ENCODE measurements around the gene NR5A1. TPM values are rescaled to one million over a fixed set of nuclear protein-coding genes. Genes with fewer than 3 reads are reported as not detected.

The NR5A1 gene
- total RNA-seq, 1 donor from 2014 or later: 1.2 TPM

DNA sequence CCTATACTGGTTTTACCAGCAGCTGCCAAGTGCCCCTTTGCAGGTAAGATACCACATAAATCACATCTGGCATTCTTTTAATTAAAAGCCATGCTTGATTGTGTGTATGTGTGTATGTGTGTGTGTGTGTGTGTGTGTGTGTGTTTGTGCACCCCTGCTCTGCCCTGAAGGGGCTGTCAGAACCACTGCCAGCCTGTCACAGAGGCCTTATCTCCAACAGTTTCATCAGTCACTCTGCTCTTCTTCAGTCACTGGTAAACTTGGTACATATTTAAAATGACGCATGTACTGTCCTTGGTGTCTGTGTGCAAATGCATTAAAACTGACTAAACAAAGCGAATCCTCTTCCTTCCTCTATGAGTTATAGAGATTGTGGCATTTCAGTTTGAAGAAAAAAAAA, 19.0 kb upstream of the NR5A1 start:
- H3K4me3 ChIP-seq: no peak overlapping the region
- no peaks in the 10 kb centered on the region for H3K36me3 ChIP-seq
- TF ChIP-seq, protein P1, sequence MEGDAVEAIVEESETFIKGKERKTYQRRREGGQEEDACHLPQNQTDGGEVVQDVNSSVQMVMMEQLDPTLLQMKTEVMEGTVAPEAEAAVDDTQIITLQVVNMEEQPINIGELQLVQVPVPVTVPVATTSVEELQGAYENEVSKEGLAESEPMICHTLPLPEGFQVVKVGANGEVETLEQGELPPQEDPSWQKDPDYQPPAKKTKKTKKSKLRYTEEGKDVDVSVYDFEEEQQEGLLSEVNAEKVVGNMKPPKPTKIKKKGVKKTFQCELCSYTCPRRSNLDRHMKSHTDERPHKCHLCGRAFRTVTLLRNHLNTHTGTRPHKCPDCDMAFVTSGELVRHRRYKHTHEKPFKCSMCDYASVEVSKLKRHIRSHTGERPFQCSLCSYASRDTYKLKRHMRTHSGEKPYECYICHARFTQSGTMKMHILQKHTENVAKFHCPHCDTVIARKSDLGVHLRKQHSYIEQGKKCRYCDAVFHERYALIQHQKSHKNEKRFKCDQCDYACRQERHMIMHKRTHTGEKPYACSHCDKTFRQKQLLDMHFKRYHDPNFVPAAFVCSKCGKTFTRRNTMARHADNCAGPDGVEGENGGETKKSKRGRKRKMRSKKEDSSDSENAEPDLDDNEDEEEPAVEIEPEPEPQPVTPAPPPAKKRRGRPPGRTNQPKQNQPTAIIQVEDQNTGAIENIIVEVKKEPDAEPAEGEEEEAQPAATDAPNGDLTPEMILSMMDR (IDR thresholded peaks at IDR 0.05): no peak
- TF ChIP-seq POLR2A (IDR thresholded peaks at IDR 0.05): no peak
- no peak for TF ChIP-seq POLR2AphosphoS5 (IDR thresholded peaks at IDR 0.05; ENCODE audit: insufficient read depth in 1 of 2, low read depth in 1 of 2)
- no peaks in the 10 kb centered on the region for H3K9me3 ChIP-seq
- H3K4me1 ChIP-seq: no peaks in the 10 kb centered on the region
- H3K27ac ChIP-seq: no peak overlapping the region
- no peaks in the 10 kb centered on the region for H3K27me3 ChIP-seq
- no peak for DNase-seq (ENCODE audit: extremely low spot score in 2 of 2)
- intact Hi-C loops (cut with DNase I): no loop called here

DNA sequence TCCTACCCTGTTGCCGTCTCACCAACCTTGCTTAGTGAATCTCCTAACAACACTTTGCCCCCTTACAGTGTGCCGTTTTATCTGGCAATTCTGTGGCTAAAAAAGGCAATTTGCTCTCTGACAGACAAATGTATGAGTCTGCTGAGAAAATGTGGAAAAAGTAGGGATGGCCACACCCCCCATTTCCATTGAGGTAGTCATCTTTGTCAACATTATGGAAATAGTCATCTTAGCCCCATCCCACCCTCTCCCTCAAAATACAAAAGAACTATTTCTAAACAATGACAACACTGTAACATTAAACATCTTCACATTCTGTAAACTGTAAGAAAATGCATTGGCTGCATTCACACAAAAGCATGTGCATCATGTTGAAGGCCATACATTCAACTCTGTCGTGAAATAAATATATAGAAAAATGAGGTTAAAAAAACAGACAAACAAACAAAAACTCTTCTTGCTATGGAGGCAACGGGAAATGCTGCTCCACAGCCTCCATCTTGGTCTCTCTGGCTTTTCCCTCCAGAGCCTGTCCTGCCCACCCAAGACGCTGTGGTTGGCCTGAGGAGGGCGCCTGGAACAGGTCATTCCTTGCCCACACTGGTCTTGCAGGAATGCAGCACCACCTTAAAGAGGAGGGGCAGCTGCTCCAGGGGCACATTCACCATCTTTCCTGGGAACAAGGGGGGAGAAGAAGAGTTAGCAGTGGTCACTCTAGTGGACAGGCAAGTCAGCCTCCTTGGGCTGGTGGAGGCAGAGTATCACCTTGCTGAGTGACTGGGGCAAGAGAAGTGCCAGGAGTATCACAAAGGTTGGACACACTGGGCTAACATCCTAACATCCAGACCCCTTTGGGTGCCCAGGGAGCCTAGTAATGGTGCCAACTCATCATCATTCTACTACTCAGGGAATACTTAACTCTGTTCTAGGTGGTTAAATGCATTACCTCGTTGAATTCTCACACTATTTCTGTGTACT, 15.2 kb upstream of the NR5A1 start:
- Histone ChIP-seq H3K9me3 (no peaks in the 10 kb centered on the region), H3K36me3 (no peaks in the 10 kb centered on the region), H3K4me3 (no peak overlapping the region), H3K27me3 (no peaks in the 10 kb centered on the region), H3K4me1 (no peaks in the 10 kb centered on the region), H3K27ac (no peak overlapping the region)
- intact Hi-C loops (cut with DNase I): no loop called here
- DNase-seq (ENCODE audit: extremely low spot score in 2 of 2): no peak
- TF ChIP-seq POLR2A (IDR thresholded peaks at IDR 0.05) (no peak), POLR2AphosphoS5 (IDR thresholded peaks at IDR 0.05; ENCODE audit: insufficient read depth in 1 of 2, low read depth in 1 of 2) (no peak)
- TF ChIP-seq, protein P1 (IDR thresholded peaks at IDR 0.05): no peak

DNA sequence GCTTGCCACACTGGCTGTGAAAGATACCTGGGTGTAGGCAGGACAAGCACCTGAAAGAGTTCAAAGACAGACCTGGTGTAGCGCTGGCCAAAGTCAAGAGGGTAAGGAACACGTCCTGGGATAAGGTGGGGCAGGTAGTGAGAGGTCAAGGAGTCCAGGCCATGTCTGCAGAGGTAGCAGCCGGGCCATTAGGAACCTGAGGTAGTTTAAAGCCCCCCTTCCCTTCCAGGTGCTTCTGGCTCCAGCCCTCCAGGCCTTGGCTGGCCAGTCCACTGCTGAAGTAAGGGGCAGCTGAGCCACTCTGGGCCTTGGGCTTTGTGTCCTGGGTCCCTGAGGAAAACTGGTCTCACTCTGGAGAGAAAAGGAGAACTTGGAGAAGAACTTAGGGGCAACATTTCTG, 13.9 kb upstream of the NR5A1 start:
- Histone ChIP-seq H3K9me3 (no peaks in the 10 kb centered on the region), H3K27ac (no peak overlapping the region), H3K27me3 (no peaks in the 10 kb centered on the region), H3K4me1 (no peaks in the 10 kb centered on the region), H3K4me3 (no peak overlapping the region), H3K36me3 (no peaks in the 10 kb centered on the region)
- intact Hi-C loops (cut with DNase I): no loop called here
- TF ChIP-seq POLR2AphosphoS5 (IDR thresholded peaks at IDR 0.05; ENCODE audit: insufficient read depth in 1 of 2, low read depth in 1 of 2): no peak
- TF ChIP-seq POLR2A (IDR thresholded peaks at IDR 0.05): no peak
- TF ChIP-seq, protein P1 (IDR thresholded peaks at IDR 0.05): no peak
- no peak for DNase-seq (ENCODE audit: extremely low spot score in 2 of 2)

DNA sequence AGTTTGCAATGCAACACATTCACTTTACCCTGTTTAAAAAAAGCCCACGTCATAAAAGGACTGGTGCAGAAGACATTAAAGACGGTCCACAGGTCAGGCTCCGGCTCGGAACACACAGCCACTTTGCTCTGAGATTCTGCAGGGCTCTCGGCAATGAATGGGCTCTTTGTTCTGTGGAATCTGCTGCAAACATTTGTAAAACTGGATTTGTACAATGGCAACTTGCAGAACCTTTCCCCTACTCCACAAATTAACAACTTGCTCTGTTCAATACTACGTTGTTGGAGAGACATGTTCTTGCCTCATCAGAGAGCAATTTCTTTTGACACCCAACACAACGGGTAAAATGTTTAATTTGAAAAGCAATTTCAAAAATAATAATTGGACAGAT, 13.0 kb upstream of the NR5A1 start:
- intact Hi-C loops (cut with DNase I): no loop called here
- no peak for DNase-seq (ENCODE audit: extremely low spot score in 2 of 2)
- TF ChIP-seq, protein P1 (IDR thresholded peaks at IDR 0.05): no peak
- TF ChIP-seq POLR2A (IDR thresholded peaks at IDR 0.05) (no peak), POLR2AphosphoS5 (IDR thresholded peaks at IDR 0.05; ENCODE audit: insufficient read depth in 1 of 2, low read depth in 1 of 2) (no peak)

DNA sequence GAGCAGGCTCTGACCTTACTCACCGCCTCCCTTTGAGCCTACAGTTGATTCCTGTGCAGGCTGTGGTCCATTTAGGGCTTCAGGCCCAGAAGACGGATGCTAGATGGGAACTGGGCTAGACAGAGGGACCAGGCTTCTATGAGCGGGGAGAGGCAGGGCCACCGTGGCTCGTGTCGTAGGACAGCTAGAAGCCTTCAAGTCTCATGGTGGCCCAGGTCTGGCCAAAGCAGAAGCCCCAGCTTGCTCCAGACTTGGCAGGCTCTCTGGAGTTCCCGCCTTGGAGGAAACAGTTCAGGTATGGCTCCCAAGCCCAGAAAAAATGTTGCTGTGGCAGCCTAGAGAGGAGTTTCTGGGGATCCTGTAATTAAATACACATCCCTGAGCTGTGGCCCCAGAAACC, 10.9 kb upstream of the NR5A1 start:
- Histone ChIP-seq H3K4me3 (no peak overlapping the region), H3K27ac (no peak overlapping the region), H3K4me1 (no peaks in the 10 kb centered on the region), H3K27me3 (no peaks in the 10 kb centered on the region), H3K36me3 (no peaks in the 10 kb centered on the region), H3K9me3 (no peaks in the 10 kb centered on the region)
- TF ChIP-seq POLR2A (IDR thresholded peaks at IDR 0.05) (no peak), POLR2AphosphoS5 (IDR thresholded peaks at IDR 0.05; ENCODE audit: insufficient read depth in 1 of 2, low read depth in 1 of 2) (no peak)
- TF ChIP-seq, protein P1 (IDR thresholded peaks at IDR 0.05): no peak
- no peak for DNase-seq (ENCODE audit: extremely low spot score in 2 of 2)
- intact Hi-C loops (cut with DNase I): no loop called here

More for the DNA sequence above, 13.0 kb upstream of the NR5A1 start:
- Histone ChIP-seq H3K27ac (no peak overlapping the region), H3K4me1 (no peaks in the 10 kb centered on the region), H3K4me3 (no peak overlapping the region), H3K36me3 (no peaks in the 10 kb centered on the region), H3K27me3 (no peaks in the 10 kb centered on the region), H3K9me3 (no peaks in the 10 kb centered on the region)

All from vagina (tissue), 2 donors.